Neuronal stem cell (in vitro differentiated cells): ENCODE data around the gene PRR13.

Experiments
- DNase-seq: peaks from one replicate; pipeline ENCODE4 v3.0.0-alpha.2; 2013; ENCODE audit warnings: low spot score
- H2AFZ ChIP-seq: one replicate; pipeline ENCODE4 v1.6.1; 2013; ENCODE audit warnings: mild to moderate bottlenecking, low read length, inconsistent platforms
- H2AK5ac ChIP-seq: 2 replicates; pipeline ENCODE4 v1.6.1; 2013; ENCODE audit warnings: low read depth, mild to moderate bottlenecking, inconsistent platforms, low read length, moderate library complexity, mixed read lengths
- H2BK120ac ChIP-seq: 2 replicates; pipeline ENCODE4 v1.6.1; 2013; ENCODE audit warnings: low read depth, mild to moderate bottlenecking, inconsistent platforms, low read length, moderate library complexity, mixed read lengths
- H2BK12ac ChIP-seq: one replicate; pipeline ENCODE4 v1.6.1; 2013; ENCODE audit warnings: low read length, inconsistent platforms
- H2BK15ac ChIP-seq: 2 replicates; pipeline ENCODE4 v1.6.1; 2013; ENCODE audit warnings: mild to moderate bottlenecking, low read length, inconsistent platforms, mixed read lengths
- H2BK5ac ChIP-seq: one replicate; pipeline ENCODE4 v1.6.1; 2013; ENCODE audit warnings: inconsistent platforms, mild to moderate bottlenecking, low read length, moderate library complexity
- H3K14ac ChIP-seq: one replicate; pipeline ENCODE4 v1.6.1; 2013; ENCODE audit warnings: low read length, inconsistent platforms
- H3K18ac ChIP-seq: 2 replicates; pipeline ENCODE4 v1.6.1; 2013; ENCODE audit warnings: low read length, inconsistent platforms
- H3K23ac ChIP-seq: 2 replicates; pipeline ENCODE4 v1.6.1; 2013; ENCODE audit warnings: low read depth, mild to moderate bottlenecking, mixed read lengths, low read length, inconsistent platforms; ENCODE audit not compliant: poor library complexity
- H3K27ac ChIP-seq: replicated peaks from 3 replicates; pipeline ENCODE4 v1.5.1; 2013; ENCODE audit warnings: low read length, inconsistent platforms
- H3K27me3 ChIP-seq, 3 experiments: 2 replicates each; pipeline ENCODE4 v1.6.1; 2013; ENCODE audit warnings: low read length in 3 of 3, mild to moderate bottlenecking in 2 of 3, inconsistent platforms in 1 of 3, low read depth in 1 of 3, mixed read lengths in 1 of 3, moderate library complexity in 1 of 3; ENCODE audit not compliant: control insufficient read depth in 3 of 3, insufficient read depth in 3 of 3
- H3K36me3 ChIP-seq, 2 donors: replicated peaks in 1 of 2; 2 replicates each; pipeline ENCODE4 v1.6.1; 2013; ENCODE audit warnings: low read length in 2 of 2; ENCODE audit not compliant: control insufficient read depth in 2 of 2, insufficient read depth in 2 of 2
- H3K4ac ChIP-seq: 2 replicates; pipeline ENCODE4 v1.6.1; 2013; ENCODE audit warnings: inconsistent platforms, mild to moderate bottlenecking, low read length, moderate library complexity
- H3K4me1 ChIP-seq, 2 donors: 1 replicate in 1 of 2; 2 replicates in 1 of 2; pipeline ENCODE4 v1.6.1; 2013; ENCODE audit warnings: low read length in 2 of 2, low read depth in 1 of 2; ENCODE audit not compliant: control insufficient read depth in 2 of 2, insufficient read depth in 1 of 2
- H3K4me2 ChIP-seq: one replicate; pipeline ENCODE4 v1.6.1; 2013; ENCODE audit warnings: mild to moderate bottlenecking, low read length, inconsistent platforms; ENCODE audit not compliant: insufficient read depth, poor library complexity, severe bottlenecking
- H3K4me3 ChIP-seq, 2 donors: 2 replicates each; pipeline ENCODE4 v1.5.1; 2013; ENCODE audit warnings: low read length in 2 of 2, mild to moderate bottlenecking in 2 of 2, inconsistent platforms in 1 of 2, moderate library complexity in 1 of 2
- H3K79me1 ChIP-seq: one replicate; pipeline ENCODE4 v1.6.1; 2013; ENCODE audit warnings: low read depth, mild to moderate bottlenecking, inconsistent platforms, low read length, moderate library complexity
- H3K9ac ChIP-seq: one replicate; pipeline ENCODE4 v1.6.1; 2013; ENCODE audit warnings: mild to moderate bottlenecking, low read depth, low read length, inconsistent platforms; ENCODE audit not compliant: poor library complexity
- H3K9me3 ChIP-seq, 2 donors: replicated peaks in 1 of 2; 2 replicates each; pipeline versions ENCODE3 to v1.6.1; 2013; ENCODE audit warnings: low read length in 2 of 2, mild to moderate bottlenecking in 2 of 2, inconsistent platforms in 1 of 2, low read depth in 1 of 2, mixed read lengths in 1 of 2, moderate library complexity in 1 of 2; ENCODE audit not compliant: control insufficient read depth in 2 of 2, insufficient read depth in 1 of 2
- H4K8ac ChIP-seq: one replicate; pipeline ENCODE4 v1.6.1; 2013; ENCODE audit warnings: low read depth, mild to moderate bottlenecking, inconsistent platforms, low read length, moderate library complexity
- H4K91ac ChIP-seq: one replicate; pipeline ENCODE4 v1.6.1; 2013; ENCODE audit warnings: low read length, low read depth, mild to moderate bottlenecking, inconsistent platforms; ENCODE audit not compliant: poor library complexity
- WGBS, 2 donors: extraction: QIAGEN DNeasy Blood & Tissue Kit; methylation state at CpG; one replicate each; pipeline ENCODE4 v1.1.7; 2013; ENCODE audit warnings: missing lambda C conversion rate in 2 of 2, mixed read lengths in 1 of 2; ENCODE audit not compliant: insufficient read length in 2 of 2, insufficient replicate concordance in 1 of 2; ENCODE audit errors: extremely low coverage in 2 of 2; 5-methylcytosine and 5-hydroxymethylcytosine counted together

PRR13 gene

GRCh38 chr12:53485955-53486735 lies 44.6 kb downstream of the PRR13 start:
- no CpG with 5 or more reads among the region's 10 CpGs for WGBS, 2 donors

GRCh38 chr12:53486736-53487487 lies 45.4 kb downstream of the PRR13 start:
- Histone ChIP-seq H3K27me3 (no peaks in the 10 kb centered on the region), H4K8ac (no peak overlapping the region), H3K36me3 (peaks cover 46 to 66% of the 10 kb centered on the region in 2 donors), H2AK5ac (no peak overlapping the region), H3K23ac (peak overlapping the region; percentile 34), H2BK120ac (no peak overlapping the region), H3K27ac (no peak overlapping the region), H3K4me2 (no peak overlapping the region), H3K4ac (no peak overlapping the region), H3K4me3 (no peak overlapping the region), H3K79me1 (peaks cover 3% of the 10 kb centered on the region), H3K4me1 (peaks cover under 1 to 2% of the 10 kb centered on the region in 2 donors), H3K9me3 (no peaks in the 10 kb centered on the region), H2BK5ac (no peak overlapping the region), H2AFZ (no peak overlapping the region), H2BK12ac (no peak overlapping the region), H3K9ac (peak overlapping the region; percentile 2), H3K18ac (no peak overlapping the region), H3K14ac (no peak overlapping the region), H4K91ac (no peak overlapping the region), H2BK15ac (no peak overlapping the region)
- DNase-seq, result no peak
- WGBS, 2 donors, result no CpG with 5 or more reads among the region's 17 CpGs

More at GRCh38 chr12:53485955-53486735, 44.6 kb downstream of the PRR13 start:
- no peak overlapping the region for H3K4ac ChIP-seq
- H3K79me1 ChIP-seq, result peaks cover 3% of the 10 kb centered on the region
- H3K9ac ChIP-seq, result no peak overlapping the region
- no peak overlapping the region for H2BK5ac ChIP-seq
- no peaks in the 10 kb centered on the region for H3K9me3 ChIP-seq
- H2AFZ ChIP-seq, result no peak overlapping the region
- H3K18ac ChIP-seq, result no peak overlapping the region
- no peak overlapping the region for H2BK12ac ChIP-seq
- H3K4me1 ChIP-seq, result peaks cover 0 to 4% of the 10 kb centered on the region in 2 donors
- H2AK5ac ChIP-seq, result no peak overlapping the region
- H2BK120ac ChIP-seq, result no peak overlapping the region
- H3K4me3 ChIP-seq, result no peak overlapping the region
- no peak for DNase-seq
- no peak overlapping the region for H2BK15ac ChIP-seq
- H3K27ac ChIP-seq, result no peak overlapping the region
- H4K91ac ChIP-seq, result no peak overlapping the region
- H3K23ac ChIP-seq, result no peak overlapping the region
- H3K36me3 ChIP-seq, result peaks cover 51 to 74% of the 10 kb centered on the region in 2 donors
- no peak overlapping the region for H4K8ac ChIP-seq
- no peak overlapping the region for H3K14ac ChIP-seq
- no peaks in the 10 kb centered on the region for H3K27me3 ChIP-seq
- H3K4me2 ChIP-seq, result no peak overlapping the region

GRCh38 chr12:53489242-53489864 lies 47.8 kb downstream of the PRR13 start:
- Histone ChIP-seq H3K79me1 (peaks cover 3% of the 10 kb centered on the region), H2BK120ac (no peak overlapping the region), H3K4me1 (peaks cover 15 to 18% of the 10 kb centered on the region in 2 donors), H3K4me3 (no peak overlapping the region), H2AFZ (no peak overlapping the region), H3K18ac (no peak overlapping the region), H3K4me2 (no peak overlapping the region), H2BK12ac (no peak overlapping the region), H3K14ac (no peak overlapping the region), H3K9me3 (no peaks in the 10 kb centered on the region), H4K91ac (no peak overlapping the region), H4K8ac (no peak overlapping the region), H3K36me3 (peaks cover 26 to 42% of the 10 kb centered on the region in 2 donors), H2BK15ac (no peak overlapping the region), H3K27ac (no peak overlapping the region), H2AK5ac (no peak overlapping the region), H3K9ac (no peak overlapping the region), H3K23ac (no peak overlapping the region), H3K4ac (no peak overlapping the region), H2BK5ac (no peak overlapping the region), H3K27me3 (no peaks in the 10 kb centered on the region)
- DNase-seq, result no peak
- no CpG with 5 or more reads among the region's 5 CpGs for WGBS, 2 donors

- H2BK120ac ChIP-seq, result no peak overlapping the region
- no peak overlapping the region for H2BK15ac ChIP-seq
- no peak overlapping the region for H3K23ac ChIP-seq
- H4K8ac ChIP-seq, result no peak overlapping the region
- no peaks in the 10 kb centered on the region for H3K79me1 ChIP-seq
- no peak for DNase-seq
- no peak overlapping the region for H4K91ac ChIP-seq
- peak overlapping the region; percentile 36 to 55 for H3K4me3 ChIP-seq
- no peak overlapping the region for H3K14ac ChIP-seq
- peaks cover 6 to 15% of the 10 kb centered on the region in 2 donors for H3K36me3 ChIP-seq
- no peak overlapping the region for H2BK5ac ChIP-seq
- no peak overlapping the region for H3K9ac ChIP-seq
- no peak overlapping the region for H2AFZ ChIP-seq
- no peak overlapping the region for H2AK5ac ChIP-seq
- H3K4ac ChIP-seq, result no peak overlapping the region
- H3K4me1 ChIP-seq, result peaks cover 22 to 30% of the 10 kb centered on the region in 2 donors
- peak overlapping the region; percentile 66 for H3K27ac ChIP-seq
- peak overlapping the region; percentile 52 for H3K4me2 ChIP-seq
- no CpG with 5 or more reads among the region's 20 CpGs for WGBS, 2 donors
- H2BK12ac ChIP-seq, result no peak overlapping the region
- H3K18ac ChIP-seq, result no peak overlapping the region
- H3K27me3 ChIP-seq, result no peaks in the 10 kb centered on the region
- no peaks in the 10 kb centered on the region for H3K9me3 ChIP-seq
Measured at GRCh38 chr12:53492188-53492587, 50.7 kb downstream of the PRR13 start.
